8988T (cell line): ENCODE results near the gene NDUFAF2.
"Not testable (repeated sequence)": the region's sequence is repeated elsewhere in the genome, so short reads cannot be mapped to it uniquely, and the experiment has no call there.

ENCODE experiments used
- DNase-seq: peaks from one replicate; pipeline ENCODE4 v3.0.0; 2011

The NDUFAF2 gene

GRCh38 chr5:61052882-61053281 is 107.9 kb downstream of the NDUFAF2 start:
- DNase-seq, result no peak

- no peak for DNase-seq
These were observed 108.9 kb downstream of the NDUFAF2 start for GRCh38 chr5:61053937-61054336.

- no peak for DNase-seq
These were observed 110.5 kb downstream of the NDUFAF2 start for GRCh38 chr5:61055434-61056006.

- no peak for DNase-seq
These were observed 114.5 kb downstream of the NDUFAF2 start for GRCh38 chr5:61059499-61059898.

- no peak for DNase-seq
These were observed 124.1 kb downstream of the NDUFAF2 start for GRCh38 chr5:61069150-61069549.

- DNase-seq, result no peak
These were observed 126.5 kb downstream of the NDUFAF2 start for GRCh38 chr5:61071526-61071925.

- no peak for DNase-seq
These were observed 131.6 kb downstream of the NDUFAF2 start for GRCh38 chr5:61076626-61077025.

GRCh38 chr5:61081741-61082140 is 136.7 kb downstream of the NDUFAF2 start:
- no peak for DNase-seq

- no peak for DNase-seq
These were observed 137.7 kb downstream of the NDUFAF2 start for GRCh38 chr5:61082516-61083280.

- DNase-seq, result no peak
These were observed 139.7 kb downstream of the NDUFAF2 start for GRCh38 chr5:61084658-61085057.

GRCh38 chr5:61085885-61086284 is 140.9 kb downstream of the NDUFAF2 start:
- DNase-seq, result no peak

GRCh38 chr5:61087921-61088320 is 142.9 kb downstream of the NDUFAF2 start:
- DNase-seq, result no peak

- no peak for DNase-seq
These were observed 144.3 kb downstream of the NDUFAF2 start for GRCh38 chr5:61089351-61089750.

- DNase-seq, result not testable (repeated sequence)
These were observed 148.2 kb downstream of the NDUFAF2 start for GRCh38 chr5:61093046-61093771.

- no peak for DNase-seq
These were observed 152.5 kb downstream of the NDUFAF2 start for GRCh38 chr5:61097465-61097864.

GRCh38 chr5:61098251-61098995 is 153.4 kb downstream of the NDUFAF2 start:
- no peak for DNase-seq

GRCh38 chr5:61100437-61100836 is 155.4 kb downstream of the NDUFAF2 start:
- no peak for DNase-seq

- DNase-seq, result no peak
These were observed 169.4 kb downstream of the NDUFAF2 start for GRCh38 chr5:61114441-61114840.

- no peak for DNase-seq
These were observed 171.0 kb downstream of the NDUFAF2 start for GRCh38 chr5:61115968-61116367.

- no peak for DNase-seq
These were observed 174.1 kb downstream of the NDUFAF2 start for GRCh38 chr5:61119066-61119465.

GRCh38 chr5:61120534-61120933 is 175.5 kb downstream of the NDUFAF2 start:
- no peak for DNase-seq

GRCh38 chr5:61123145-61123544 is 178.1 kb downstream of the NDUFAF2 start:
- DNase-seq, result no peak

- DNase-seq, result no peak
These were observed 185.3 kb downstream of the NDUFAF2 start for GRCh38 chr5:61130289-61130688.
